Measurements from ENCODE around the gene B4GALT5. TPM values are rescaled to one million over a fixed set of nuclear protein-coding genes. Genes with fewer than 3 reads are reported as not detected.
A peak's percentile ranks its signal among the peaks of the same experiment; 100 is the strongest.
"Not testable (repeated sequence)": the region's sequence is repeated elsewhere in the genome, so short reads cannot be mapped to it uniquely, and the experiment has no call there.

B4GALT5 gene
- total and polyA plus RNA-seq, 8 donors, result 38.4 to 51.0 (median 45.8) TPM

DNA sequence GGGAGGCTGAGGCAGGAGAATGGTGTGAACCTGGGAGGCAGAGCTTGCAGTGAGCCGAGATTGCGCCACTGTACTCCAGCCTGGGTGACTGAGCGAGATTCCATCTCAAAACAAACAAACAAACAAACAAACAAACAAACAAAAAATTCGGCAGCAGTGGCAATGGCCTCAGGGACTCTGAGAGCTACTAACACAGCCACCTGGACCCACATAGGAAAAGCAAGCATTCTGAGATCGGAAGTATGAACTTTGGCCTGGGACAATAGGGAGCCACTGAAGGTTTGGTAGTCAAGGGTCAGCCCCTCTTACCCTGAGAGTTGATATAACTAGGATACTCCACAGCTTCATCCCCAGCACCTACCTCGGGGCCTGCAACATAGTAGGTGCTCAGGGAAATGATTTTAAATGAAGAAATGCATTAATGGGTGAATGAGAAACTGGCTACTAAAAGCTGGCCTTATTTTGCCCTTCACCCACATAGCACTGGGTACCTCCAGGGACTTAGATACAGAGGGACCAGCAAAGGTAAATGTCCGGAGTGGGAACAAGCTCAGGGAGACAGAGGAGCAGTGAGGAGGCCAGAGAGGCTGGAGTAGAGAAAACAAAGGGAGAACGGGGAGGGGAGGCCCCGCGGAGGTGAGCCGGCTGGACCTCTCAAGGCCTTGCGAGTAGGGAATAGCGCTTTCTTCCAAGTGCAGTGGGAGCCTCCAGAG, 99.2 kb downstream of the B4GALT5 start:
- no peak for ATAC-seq
- intact Hi-C loops (cut with DNase I), result loop anchor here (5.0 to 10.0 kb wide), 2 partner anchors 230 to 233 kb away; no protein-coding TSS in a partner anchor
- H3K4me3 ChIP-seq, result no peak overlapping the region

GRCh38 chr20:49612127-49612738, 101.4 kb downstream of the B4GALT5 start:
- no peaks in the 10 kb centered on the region for H3K36me3 ChIP-seq
- no peaks in the 10 kb centered on the region for H3K9me3 ChIP-seq
- peaks cover 3 to 33% of the 10 kb centered on the region in 2 donors for H3K4me1 ChIP-seq
- peaks cover 0 to 9% of the 10 kb centered on the region in 2 donors for H3K27me3 ChIP-seq
- DNase-seq, result no peak
- H3K4me3 ChIP-seq, result no peak overlapping the region
- intact Hi-C loops (cut with DNase I), result loop anchor here (5.0 to 10.0 kb wide), 2 partner anchors 233 to 235 kb away; no protein-coding TSS in a partner anchor
- no peak overlapping the region for H3K27ac ChIP-seq
- no peak for TF ChIP-seq CTCF (IDR thresholded peaks at IDR 0.05)
- ATAC-seq, result no peak

More for the DNA sequence above, 99.2 kb downstream of the B4GALT5 start:
- Histone ChIP-seq H3K36me3 (no peaks in the 10 kb centered on the region), H3K4me1 (peaks cover 0 to 25% of the 10 kb centered on the region in 2 donors), H3K9me3 (no peaks in the 10 kb centered on the region), H3K27me3 (no peaks in the 10 kb centered on the region), H3K27ac (no peak overlapping the region)
- TF ChIP-seq CTCF (IDR thresholded peaks at IDR 0.05), result no peak
- DNase-seq, result no peak

- intact Hi-C loops (cut with DNase I), result loop anchor here (5.0 to 10.0 kb wide), 2 partner anchors 233 to 236 kb away; no protein-coding TSS in a partner anchor
- not testable (repeated sequence) for ATAC-seq, H3K27ac ChIP-seq, H3K36me3 ChIP-seq, DNase-seq, H3K9me3 ChIP-seq, H3K27me3 ChIP-seq
- peaks cover 3 to 33% of the 10 kb centered on the region in 2 donors for H3K4me1 ChIP-seq
- peak overlapping the region in 1 of 2 donors; percentile 16 for H3K4me3 ChIP-seq
These were observed 102.0 kb downstream of the B4GALT5 start for GRCh38 chr20:49611539-49612126.

DNA sequence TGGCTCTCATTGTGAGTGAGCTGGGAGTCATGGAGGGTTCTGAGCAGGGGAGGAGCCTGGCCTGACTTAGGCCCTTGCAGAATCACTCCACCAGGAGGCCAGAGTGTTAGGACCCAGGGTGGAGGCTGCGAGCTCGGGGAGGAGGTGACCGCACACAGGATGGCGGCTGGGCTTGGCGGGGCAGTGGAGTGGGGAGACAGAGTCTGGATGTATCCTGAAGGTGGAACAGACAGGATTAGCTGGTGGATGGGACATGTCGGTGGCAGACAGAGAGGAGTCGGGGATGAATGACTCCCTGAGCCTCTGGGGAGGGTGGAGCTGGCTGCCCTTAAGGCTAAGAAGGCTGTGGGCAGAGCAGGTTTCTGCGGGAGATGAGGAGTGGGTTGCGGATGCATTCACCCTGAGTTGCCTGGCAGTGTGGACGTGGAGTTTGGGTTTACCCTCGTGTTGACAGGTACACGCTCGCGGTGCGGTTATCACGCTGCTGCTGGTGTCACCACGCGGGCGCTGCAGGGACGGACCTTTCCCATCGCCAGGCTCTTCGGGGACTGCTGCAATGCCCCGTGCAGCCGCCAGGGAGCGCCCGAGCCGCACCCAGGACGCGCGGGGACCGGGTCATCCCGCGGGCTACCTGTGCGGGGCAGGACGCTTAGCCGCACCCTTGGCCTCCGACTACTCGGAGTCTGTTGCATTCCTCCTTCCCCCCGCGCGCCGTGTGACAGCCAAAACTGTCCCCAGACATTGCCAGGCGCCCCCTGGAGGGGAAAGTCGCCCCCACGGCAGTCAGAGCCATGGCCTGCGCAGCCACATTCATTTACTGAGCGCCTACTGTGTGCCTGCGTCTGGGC, 102.8 kb downstream of the B4GALT5 start:
- peak; percentile 100 for TF ChIP-seq CTCF (IDR thresholded peaks at IDR 0.05)
- DNase-seq (peak in 3 of 4 donors; percentile 73 to 97 (median 78)), ATAC-seq (peak; percentile 96)
- H3K9me3 ChIP-seq, result no peaks in the 10 kb centered on the region
- H3K27ac ChIP-seq, result no peak overlapping the region
- H3K27me3 ChIP-seq, result peaks cover 0 to 9% of the 10 kb centered on the region in 2 donors
- intact Hi-C loops (cut with DNase I), result loop anchor here (5.0 to 10.0 kb wide), 2 partner anchors 234 to 236 kb away; no protein-coding TSS in a partner anchor
- H3K4me1 ChIP-seq, result peaks cover 3 to 32% of the 10 kb centered on the region in 2 donors
- H3K36me3 ChIP-seq, result no peaks in the 10 kb centered on the region
- H3K4me3 ChIP-seq, result peak overlapping the region; percentile 5 to 16
